Activated gamma-delta T cell treated with Interleukin-2 at 50 U/mL for 16 hours (primary cell): ENCODE data around the gene PRKCB.

Source experiments
- DNase-seq: peaks from one replicate; pipeline ENCODE4 v3.0.0-alpha.2; 2020

PRKCB gene

DNA sequence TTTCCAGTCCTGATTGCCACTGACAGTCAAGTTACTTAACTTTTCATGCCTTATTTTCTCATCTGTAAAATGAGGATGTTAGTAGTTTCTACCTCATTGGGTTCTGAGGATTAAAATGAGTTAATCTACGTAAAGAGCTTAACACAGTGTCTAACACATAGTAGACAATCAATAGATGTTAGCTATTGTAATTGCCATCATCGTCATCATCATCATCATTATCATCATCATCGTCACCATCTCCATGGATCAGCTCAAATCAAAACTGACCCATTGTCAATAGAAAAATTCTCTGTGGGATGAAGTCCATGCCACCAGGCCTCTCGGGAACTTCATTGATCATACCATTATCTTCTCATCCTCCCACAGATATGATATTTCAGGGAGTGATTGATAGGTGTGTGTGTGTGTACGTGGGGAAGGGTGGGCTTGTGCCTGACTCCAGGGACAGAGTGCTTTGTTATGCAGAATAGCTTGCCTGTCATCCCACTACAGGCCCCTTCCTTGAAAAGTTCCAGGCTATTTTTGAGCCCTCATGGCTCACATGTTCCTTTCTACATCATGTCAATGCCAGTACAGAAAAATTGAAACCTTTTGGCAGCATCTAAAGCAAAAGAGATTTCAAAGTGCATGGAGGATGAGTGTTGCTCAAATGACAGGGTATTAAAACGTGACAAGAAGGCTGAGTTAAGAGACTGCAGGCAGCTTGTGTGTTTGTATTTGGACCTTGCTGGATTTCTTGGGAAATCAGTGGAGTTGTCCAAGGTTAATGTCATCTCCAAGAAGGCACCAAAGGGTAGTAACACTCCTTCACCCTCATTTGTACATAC lies 133.9 kb downstream of the PRKCB start:
- DNase-seq = no peak

DNA sequence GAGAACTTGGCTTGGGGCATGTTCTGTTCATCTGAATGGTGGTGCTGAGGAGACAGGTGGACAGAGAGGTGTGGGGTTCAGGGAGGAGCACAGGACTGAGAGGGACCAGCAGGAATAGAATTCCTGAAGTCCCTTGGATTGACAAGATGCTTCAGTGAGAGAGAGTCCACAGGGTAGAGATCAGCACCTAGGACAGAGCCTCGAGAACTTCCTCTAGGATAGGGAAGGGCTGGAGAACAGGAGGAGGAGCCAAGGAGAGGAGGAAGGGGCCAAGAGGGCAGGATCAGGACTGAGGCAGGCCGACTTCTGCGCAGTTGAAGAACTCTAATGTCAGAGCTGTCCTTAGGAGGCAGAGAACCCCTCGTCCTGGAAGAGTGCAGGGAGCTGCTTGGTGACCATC lies 138.4 kb downstream of the PRKCB start:
- no peak for DNase-seq

DNA sequence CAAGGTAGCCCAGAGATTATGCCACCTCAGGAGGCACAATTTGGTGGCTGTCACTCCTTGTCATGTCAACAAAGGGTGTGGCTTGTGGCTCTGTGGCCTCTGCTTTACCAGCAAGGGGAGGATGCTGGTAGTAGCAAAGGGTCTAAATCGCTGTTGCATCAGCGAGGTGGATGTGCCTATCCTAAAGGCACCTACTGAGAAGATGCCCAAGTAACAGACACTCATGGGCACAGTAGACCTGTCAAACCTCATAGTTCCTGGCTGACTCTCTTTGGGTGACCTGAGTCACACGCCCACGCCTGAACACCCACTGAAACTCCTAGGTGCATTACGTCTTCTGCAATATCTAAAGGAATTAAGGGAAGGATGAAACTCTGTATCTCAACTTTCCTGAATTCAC lies 139.5 kb downstream of the PRKCB start:
- DNase-seq = no peak

DNA sequence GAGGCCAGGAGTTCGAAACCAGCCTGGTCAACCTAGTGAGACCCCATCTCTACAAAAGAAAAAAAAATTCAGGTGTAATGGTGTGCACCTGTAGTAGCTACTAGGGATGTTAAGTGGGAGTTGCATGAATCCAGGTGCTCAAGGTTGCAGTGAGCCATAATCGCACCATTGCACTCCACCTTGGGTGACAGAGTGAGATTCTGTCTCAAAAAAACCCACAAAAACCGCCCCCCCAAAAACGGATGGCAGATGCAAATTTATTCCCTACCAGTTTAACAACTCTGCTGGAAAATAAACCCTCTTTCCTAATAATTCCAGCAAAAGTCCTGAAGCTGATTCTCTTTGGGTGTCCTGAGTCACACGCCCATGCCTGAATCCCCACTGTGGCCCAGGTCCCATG lies 140.3 kb downstream of the PRKCB start:
- DNase-seq = no peak

- DNase-seq = no peak
Observed at GRCh38 chr16:23976524-23976923, 140.7 kb downstream of the PRKCB start.

DNA sequence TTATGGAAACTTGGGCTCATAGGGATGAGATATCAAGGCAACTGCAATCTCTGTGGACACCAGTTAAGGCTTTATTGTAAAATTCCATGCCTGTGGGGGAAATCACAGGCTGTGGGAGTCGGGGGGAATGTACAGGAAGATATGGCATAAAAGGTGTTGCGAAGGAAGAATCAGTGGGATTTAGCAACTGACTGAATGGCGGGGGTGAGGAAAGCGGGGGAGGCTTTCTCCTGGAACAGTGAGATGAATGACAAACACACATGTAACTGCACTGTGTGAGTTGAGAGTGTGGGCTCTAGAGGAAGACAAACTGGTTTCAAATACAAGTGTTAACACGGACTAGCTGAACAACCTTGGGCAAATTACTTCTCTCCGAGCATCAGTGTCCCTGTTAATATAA lies 143.7 kb downstream of the PRKCB start:
- no peak for DNase-seq

- no peak for DNase-seq
Observed at GRCh38 chr16:23979982-23980381, 144.2 kb downstream of the PRKCB start.

- no peak for DNase-seq
Observed at GRCh38 chr16:23981429-23982399, 145.9 kb downstream of the PRKCB start.

GRCh38 chr16:23986455-23986854 lies 150.7 kb downstream of the PRKCB start:
- DNase-seq = no peak

- DNase-seq = no peak
Observed at GRCh38 chr16:23987443-23987842, 151.7 kb downstream of the PRKCB start.

DNA sequence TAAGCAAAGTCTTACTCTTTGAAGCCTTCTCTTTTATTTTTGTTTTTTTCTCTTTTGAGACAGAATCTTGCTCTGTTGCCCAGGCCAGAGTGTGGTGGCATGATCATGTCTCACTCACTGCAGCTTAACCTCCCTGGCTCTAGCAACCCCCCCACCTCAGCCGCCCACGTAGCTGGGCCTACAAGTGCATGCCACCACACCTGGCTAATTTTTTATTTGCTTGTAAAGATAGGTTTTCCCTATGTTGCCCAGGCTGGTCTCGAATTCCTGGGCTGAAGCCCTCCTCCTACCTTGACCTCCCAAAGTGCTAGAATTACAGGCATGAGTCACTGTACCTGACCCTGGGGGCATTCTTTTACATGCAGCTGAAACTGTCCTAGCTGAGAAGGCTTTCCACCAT lies 154.7 kb downstream of the PRKCB start:
- DNase-seq = no peak

GRCh38 chr16:23991066-23991465 lies 155.3 kb downstream of the PRKCB start:
- no peak for DNase-seq

GRCh38 chr16:23994615-23995014 lies 158.8 kb downstream of the PRKCB start:
- no peak for DNase-seq

GRCh38 chr16:23996258-23996955 lies 160.6 kb downstream of the PRKCB start:
- no peak for DNase-seq

DNA sequence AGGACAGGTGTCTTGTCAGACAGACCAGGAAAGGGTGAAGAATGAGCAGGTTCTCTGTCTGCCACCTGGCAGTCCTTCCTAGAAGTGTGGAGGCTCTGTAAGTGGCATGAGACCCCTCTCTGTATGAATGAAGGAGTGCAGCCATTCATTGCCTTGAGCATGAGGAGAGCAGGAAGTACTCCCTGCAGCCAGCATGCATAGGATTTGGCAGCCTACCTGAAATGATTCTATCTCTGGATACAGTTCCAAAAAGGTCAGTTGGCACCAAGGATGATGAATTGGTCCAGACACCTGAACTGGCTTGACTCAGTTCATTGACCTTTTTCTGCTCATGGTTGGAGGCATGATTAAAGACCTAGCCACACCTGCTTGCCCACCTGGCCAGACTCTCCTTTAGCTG lies 163.0 kb downstream of the PRKCB start:
- DNase-seq = no peak

GRCh38 chr16:23999663-24000062 lies 163.9 kb downstream of the PRKCB start:
- DNase-seq = no peak

- DNase-seq = no peak
Observed at GRCh38 chr16:24001710-24002109, 165.9 kb downstream of the PRKCB start.

DNA sequence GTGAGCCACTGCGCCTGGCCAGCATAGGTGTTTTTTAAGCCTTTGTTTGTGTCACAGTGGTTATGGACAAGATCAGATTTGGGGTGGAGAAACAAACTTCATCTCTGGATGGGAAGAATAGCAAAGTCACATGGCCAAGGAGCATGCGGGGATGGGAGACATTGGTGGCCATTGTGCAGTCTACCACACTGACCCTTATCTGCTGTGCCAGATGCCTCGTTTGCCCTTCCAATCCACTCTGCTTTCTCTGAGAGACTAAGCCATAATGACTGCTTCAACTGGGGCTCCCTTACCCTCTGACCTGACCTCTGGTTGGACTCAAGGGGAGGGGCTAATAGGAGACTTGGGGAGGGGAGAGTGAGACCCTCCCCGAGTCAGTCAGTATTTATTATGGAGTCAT lies 166.8 kb downstream of the PRKCB start:
- no peak for DNase-seq

DNA sequence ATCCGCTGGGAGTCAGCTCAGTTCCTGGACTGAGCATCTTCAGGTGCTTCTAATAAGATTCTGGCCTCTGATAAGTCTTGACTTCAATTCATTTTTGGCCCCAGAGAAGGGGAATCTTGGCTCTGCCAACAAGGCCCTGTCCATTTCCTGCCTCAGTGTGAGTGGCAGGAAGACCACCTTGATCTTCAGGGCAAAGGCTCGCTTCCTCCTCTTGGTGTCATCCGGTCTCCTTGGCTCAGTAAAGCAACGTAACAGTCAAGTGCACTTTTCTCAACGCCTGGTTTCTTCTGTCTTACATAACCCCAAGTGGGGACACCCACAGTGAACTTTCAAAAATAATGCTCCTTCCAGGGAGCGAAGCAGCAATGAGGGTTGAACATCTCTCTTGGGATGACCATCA lies 169.8 kb downstream of the PRKCB start:
- DNase-seq = no peak

DNA sequence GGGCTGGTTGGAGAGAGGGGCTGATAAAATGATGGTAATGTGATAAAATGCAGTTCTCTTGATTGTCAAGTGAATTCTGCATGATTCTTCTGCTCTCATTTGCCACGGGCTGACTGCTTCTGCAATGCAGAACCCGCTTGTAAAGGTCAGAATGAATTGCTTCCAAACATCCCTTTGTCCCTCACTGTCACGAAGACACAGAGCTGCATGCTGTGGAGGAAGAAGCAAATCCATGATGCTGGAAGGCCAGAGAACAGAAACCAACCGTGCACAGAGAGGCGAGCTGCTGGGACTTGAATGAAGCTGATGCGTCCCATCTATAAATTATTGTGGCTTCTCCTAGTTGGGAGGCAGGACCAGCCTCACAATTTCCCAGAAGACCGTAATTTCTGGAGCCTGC lies 171.6 kb downstream of the PRKCB start:
- DNase-seq = no peak

DNA sequence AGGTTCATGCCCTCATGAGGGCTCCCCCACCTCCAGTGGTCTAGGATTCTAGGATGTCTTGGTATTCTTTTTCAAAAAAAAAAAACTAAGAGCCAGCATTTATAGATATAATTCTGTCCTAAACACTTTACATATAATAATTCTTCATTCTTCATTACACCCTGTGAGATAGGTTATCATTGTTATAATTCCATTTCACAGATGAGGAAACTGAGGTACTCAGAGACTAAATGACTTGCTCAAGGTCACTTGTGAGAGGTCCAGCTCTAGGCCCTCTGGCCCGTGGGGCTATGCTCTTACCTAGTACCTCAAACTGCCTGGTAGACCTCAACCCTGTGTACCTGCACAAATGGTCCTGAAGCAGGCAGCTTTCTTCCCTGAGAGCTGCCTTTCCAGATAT lies 172.2 kb downstream of the PRKCB start:
- no peak for DNase-seq

DNA sequence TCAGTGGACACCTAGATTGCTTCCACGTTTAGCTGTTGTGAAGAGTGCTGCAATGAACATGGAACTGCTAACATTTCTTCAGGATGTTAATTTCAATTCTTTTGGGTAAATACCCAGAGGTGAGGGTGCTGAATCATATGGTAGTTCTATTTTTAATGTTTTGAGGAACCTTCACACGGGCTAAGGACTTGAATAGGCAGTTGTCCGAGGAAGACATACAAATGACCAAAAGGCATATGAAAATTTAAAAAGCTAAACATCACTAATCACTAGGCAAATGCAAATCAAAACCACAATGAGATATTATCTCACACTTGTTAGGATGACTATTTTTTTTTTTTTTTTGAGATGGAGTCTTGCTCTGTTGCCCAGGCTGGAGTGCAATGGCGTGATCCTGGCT lies 173.3 kb downstream of the PRKCB start:
- DNase-seq = no peak

GRCh38 chr16:24009955-24010354 lies 174.2 kb downstream of the PRKCB start:
- no peak for DNase-seq
